Endothelial cell of umbilical vein (primary cell): ENCODE data around the gene SUCLG1. TPM values are rescaled to one million over a fixed set of nuclear protein-coding genes. Genes with fewer than 3 reads are reported as not detected.

Experiments
- BruUV-seq: library from RNA; stranded (reverse); fragments of 400-500 nt; replicated peaks from 2 replicates; lab custom pipeline; 2021; lab: Mats Ljungman, UMichigan
- CTCF ChIA-PET: fragments of 300-600, 350-600 bp; sonication (Branson Sonifier 250); formaldehyde crosslinking; loops from one replicate; lab custom pipeline; 2021; ENCODE audit warnings: antibody characterized with exemption, inconsistent platforms; lab: Charles Lee
- POLR2A ChIA-PET: fragments of 300-600, 350-600 bp; sonication (Branson Sonifier 250); formaldehyde crosslinking; loops from one replicate; lab custom pipeline; 2021; ENCODE audit warnings: antibody characterized with exemption, inconsistent platforms; lab: Charles Lee
- DNase-seq: peaks from one replicate; pipeline ENCODE4 v3.0.0-alpha.2; 2011; ENCODE audit warnings: low read depth, low spot score
- FAIRE-seq: peaks from 2 replicates; lab custom pipeline; 2011; peaks lifted over from hg19 to GRCh38; lab: Jason Lieb, UNC
- H2AFZ ChIP-seq: 2 replicates; pipeline ENCODE4 v1.6.0; 2012; ENCODE audit warnings: low read depth, low read length, control low read depth, inconsistent platforms
- H3K27ac ChIP-seq: 2 replicates; pipeline ENCODE4 v1.5.1; 2011; ENCODE audit warnings: low read depth, mild to moderate bottlenecking, control low read depth, low read length, moderate library complexity; ENCODE audit not compliant: insufficient read depth
- H3K27me3 ChIP-seq, 2 experiments: 2 replicates each; pipeline versions ENCODE4 v1.6.0 to v1.6.1; 2011; ENCODE audit warnings: low read length in 2 of 2, mixed read lengths in 1 of 2; ENCODE audit not compliant: control insufficient read depth in 2 of 2, insufficient read depth in 2 of 2
- H3K36me3 ChIP-seq, 2 experiments: 2 replicates in 1 of 2; 3 replicates in 1 of 2; pipeline ENCODE4 v1.5.1; 2011; ENCODE audit warnings: low read length in 2 of 2, mild to moderate bottlenecking in 1 of 2, moderate library complexity in 1 of 2; ENCODE audit not compliant: control insufficient read depth in 2 of 2, insufficient read depth in 2 of 2; ENCODE audit errors: extremely low read depth in 1 of 2
- H3K4me1 ChIP-seq: 3 replicates; pipeline ENCODE4 v1.5.1; 2011; ENCODE audit warnings: mild to moderate bottlenecking, low read length; ENCODE audit not compliant: control insufficient read depth, insufficient read depth; ENCODE audit errors: extremely low read depth
- H3K4me2 ChIP-seq: 2 replicates; pipeline ENCODE4 v1.6.1; 2011; ENCODE audit warnings: low read length, control low read depth, mixed read lengths; ENCODE audit not compliant: insufficient read depth
- H3K4me3 ChIP-seq, 3 experiments: fragments of 200-600 bp in 1 of 3; sonication (generic), shearing (Covaris generic) in 1 of 3; replicated peaks in 1 of 3; 2 replicates each; pipeline ENCODE4 v1.5.1; 2011 to 2016; ENCODE audit warnings: control low read depth in 3 of 3, low read length in 3 of 3, mild to moderate bottlenecking in 2 of 3, inconsistent platforms in 1 of 3, low read depth in 1 of 3, moderate library complexity in 1 of 3; ENCODE audit not compliant: insufficient read depth in 1 of 3
- H3K79me2 ChIP-seq: 2 replicates; pipeline ENCODE4 v1.6.0; 2012; ENCODE audit warnings: low read length, inconsistent platforms; ENCODE audit not compliant: control insufficient read depth, insufficient read depth
- H3K9ac ChIP-seq: replicated peaks from 2 replicates; pipeline ENCODE3; 2011; ENCODE audit warnings: low read length, control low read depth; ENCODE audit not compliant: insufficient read depth; ENCODE audit errors: extremely low read depth
- H3K9me1 ChIP-seq: replicated peaks from 3 replicates; pipeline ENCODE4 v1.6.0; 2011; ENCODE audit warnings: mild to moderate bottlenecking, low read length; ENCODE audit not compliant: control insufficient read depth, insufficient read depth; ENCODE audit errors: extremely low read depth
- H3K9me3 ChIP-seq: replicated peaks from 2 replicates; pipeline ENCODE4 v1.5.1; 2012; ENCODE audit warnings: low read length, inconsistent platforms; ENCODE audit not compliant: control insufficient read depth, insufficient read depth
- H4K20me1 ChIP-seq: replicated peaks from 2 replicates; pipeline ENCODE3; 2011; ENCODE audit warnings: mild to moderate bottlenecking, low read length; ENCODE audit not compliant: control insufficient read depth, insufficient read depth; ENCODE audit errors: extremely low read depth
- EZH2 ChIP-seq: IDR thresholded peaks from 2 replicates; pipeline ENCODE4 v1.6.1; 2012; ENCODE audit warnings: borderline replicate concordance, low read depth, mild to moderate bottlenecking, moderate library complexity, low read length, inconsistent platforms; ENCODE audit not compliant: severe bottlenecking
- FOS ChIP-seq: IDR thresholded peaks from 2 replicates; pipeline ENCODE4 v1.6.1; 2011; ENCODE audit warnings: mild to moderate bottlenecking, low read length, moderate library complexity, borderline replicate concordance; ENCODE audit not compliant: insufficient read depth
- GATA2 ChIP-seq: IDR thresholded peaks from 2 replicates; pipeline ENCODE4 v1.7.0; 2011; ENCODE audit warnings: low read depth, mild to moderate bottlenecking, moderate library complexity, mixed read lengths, low read length; ENCODE audit not compliant: insufficient read length, insufficient read depth
- JUN ChIP-seq: IDR thresholded peaks from 2 replicates; pipeline ENCODE4 v1.6.1; 2011; ENCODE audit warnings: borderline replicate concordance, low read depth; ENCODE audit not compliant: insufficient read length, insufficient read depth
- MYC ChIP-seq: IDR thresholded peaks from one replicate; pipeline ENCODE4 v1.6.1; 2011; ENCODE audit warnings: mild to moderate bottlenecking, low read depth, low read length
- POLR2A ChIP-seq: IDR thresholded peaks from 2 replicates; pipeline ENCODE4 v1.6.1; 2012; ENCODE audit warnings: low read depth, mild to moderate bottlenecking, control low read depth, low read length
- POLR2AphosphoS5 ChIP-seq: IDR thresholded peaks from 2 replicates; pipeline ENCODE4 v1.6.1; 2012; ENCODE audit warnings: low read depth, mild to moderate bottlenecking, control low read depth, low read length, moderate library complexity; ENCODE audit not compliant: insufficient read depth
- dilution Hi-C: fragments of 300-500 bp; cut with MboI; formaldehyde crosslinking; loops from one replicate; pipeline ENCODE4 v1.15.0; 2019; ENCODE audit warnings: low sequenced_read_pairs; ENCODE audit not compliant: extremely low pct_ligation_motif_present
- intact Hi-C: fragments of 100-400 bp; cut with micrococcal nuclease; formaldehyde crosslinking; loops from one replicate; pipeline ENCODE4 v1.10.0; 2022
- polyA plus RNA-seq, 4 experiments: library from polyadenylated mRNA; depleted of rRNA in 3 of 4; stranded (reverse) in 3 of 4; unstranded in 1 of 4; fragments of >200 nt; gene quantifications; 2 replicates each; pipeline versions ENCODE4 v1.2.1 to v1.2.3, GENCODE V29; 2011 to 2012; ENCODE audit warnings: missing spikeins in 1 of 4
- total RNA-seq: library from RNA; stranded (reverse); gene quantifications from 2 replicates; pipeline ENCODE4 v1.2.3, GENCODE V29; 2021
- TF ChIP-seq, protein P1 (sequence below): IDR thresholded peaks from 2 replicates; pipeline ENCODE4 v1.6.1; 2011; ENCODE audit not compliant: insufficient read depth, insufficient read length
- TF ChIP-seq, protein P2 (sequence below), 2 donors: IDR thresholded peaks; 1 replicate in 1 of 2; 2 replicates in 1 of 2; pipeline ENCODE4 v1.5.1; 2011; ENCODE audit warnings: low read length in 2 of 2, mild to moderate bottlenecking in 2 of 2, moderate library complexity in 2 of 2, control low read depth in 1 of 2, inconsistent platforms in 1 of 2, low read depth in 1 of 2; ENCODE audit not compliant: insufficient read depth in 1 of 2; ENCODE audit errors: extremely low read depth in 1 of 2

SUCLG1 gene
- total and polyA plus RNA-seq, 2 donors (not counting 3 experiments of a cell fraction or from before 2014, with no cell fraction given) = 31.7 to 59.2 TPM

DNA sequence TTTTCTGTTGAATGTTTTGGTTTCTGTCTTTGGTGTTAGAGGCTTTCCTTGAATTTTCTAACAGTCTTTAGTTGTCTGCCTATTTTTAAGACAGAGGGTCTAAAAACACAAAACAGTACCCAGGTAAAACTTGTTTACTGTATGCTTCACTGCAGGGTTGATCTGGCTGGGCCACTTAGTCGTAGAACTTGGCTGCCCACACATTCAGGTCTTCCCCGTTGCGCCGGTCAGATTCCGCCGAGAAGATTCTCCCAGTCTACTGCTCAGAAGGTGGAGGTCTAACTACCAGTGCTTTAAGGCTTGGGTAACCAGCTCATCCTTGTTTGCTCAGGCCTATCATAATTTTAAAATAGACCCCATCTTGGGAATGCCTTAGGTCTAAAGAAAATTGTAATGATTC, 32.7 kb upstream of the SUCLG1 start:
- Histone ChIP-seq H3K9ac (no peak overlapping the region), H2AFZ (no peak overlapping the region), H3K36me3 (no peaks in the 10 kb centered on the region), H3K27me3 (no peaks in the 10 kb centered on the region), H4K20me1 (no peaks in the 10 kb centered on the region), H3K4me2 (no peak overlapping the region), H3K9me3 (no peaks in the 10 kb centered on the region), H3K4me1 (peaks cover 21% of the 10 kb centered on the region), H3K27ac (no peak overlapping the region), H3K79me2 (no peaks in the 10 kb centered on the region), H3K4me3 (no peak overlapping the region), H3K9me1 (no peaks in the 10 kb centered on the region)
- dilution Hi-C loops = no loop called here
- POLR2A ChIA-PET = no interaction called here
- DNase-seq (no peak), FAIRE-seq (no peak)
- intact Hi-C loops = loop anchor here (10.0 kb wide), 1 partner anchor 803 kb away; no protein-coding TSS in a partner anchor
- TF ChIP-seq, protein P1, sequence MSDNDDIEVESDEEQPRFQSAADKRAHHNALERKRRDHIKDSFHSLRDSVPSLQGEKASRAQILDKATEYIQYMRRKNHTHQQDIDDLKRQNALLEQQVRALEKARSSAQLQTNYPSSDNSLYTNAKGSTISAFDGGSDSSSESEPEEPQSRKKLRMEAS = no peak
- no TSS peak for BruUV-seq
- CTCF ChIA-PET = interaction anchor here (1.3 to 1.5 kb wide), 2 partner anchors 23 to 524 kb away, joined by 4 read pairs; no protein-coding TSS in a partner anchor

DNA sequence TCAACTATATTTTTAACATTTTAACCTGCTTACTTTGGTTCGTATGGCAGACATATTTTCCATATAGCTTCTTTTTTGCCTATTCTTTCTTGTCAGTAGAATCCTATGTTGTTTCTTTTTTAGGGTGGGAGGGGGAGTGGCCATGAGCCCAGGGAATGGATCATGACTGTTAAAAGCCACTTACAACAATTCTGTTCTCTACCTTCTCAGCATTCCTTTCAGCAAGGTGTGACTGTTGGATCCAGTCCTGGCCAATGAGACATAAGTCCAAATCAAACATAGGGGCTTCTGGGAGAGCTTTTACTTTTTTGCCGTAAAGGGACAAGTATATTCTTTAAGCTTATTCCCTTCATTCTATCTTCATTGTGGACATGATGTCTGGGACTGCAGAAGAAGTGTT, 32.2 kb upstream of the SUCLG1 start:
- H3K27me3 ChIP-seq = no peaks in the 10 kb centered on the region
- FAIRE-seq (no peak), DNase-seq (no peak)
- intact Hi-C loops = loop anchor here (10.0 kb wide), 1 partner anchor 804 kb away; no protein-coding TSS in a partner anchor
- H3K4me1 ChIP-seq = peaks cover 21% of the 10 kb centered on the region
- dilution Hi-C loops = no loop called here
- BruUV-seq = no TSS peak
- H3K36me3 ChIP-seq = no peaks in the 10 kb centered on the region
- H3K79me2 ChIP-seq = no peaks in the 10 kb centered on the region
- no peak overlapping the region for H3K4me3 ChIP-seq
- CTCF ChIA-PET = interaction anchor here (1.3 kb wide), 1 partner anchor 23 kb away, joined by 4 read pairs; no protein-coding TSS in a partner anchor
- H3K9me3 ChIP-seq = no peaks in the 10 kb centered on the region
- H2AFZ ChIP-seq = no peak overlapping the region
- TF ChIP-seq MYC (no peak), POLR2A (no peak), JUN (no peak), FOS (no peak), EZH2 (no peak), POLR2AphosphoS5 (no peak), GATA2 (no peak)
- TF ChIP-seq, protein P2, sequence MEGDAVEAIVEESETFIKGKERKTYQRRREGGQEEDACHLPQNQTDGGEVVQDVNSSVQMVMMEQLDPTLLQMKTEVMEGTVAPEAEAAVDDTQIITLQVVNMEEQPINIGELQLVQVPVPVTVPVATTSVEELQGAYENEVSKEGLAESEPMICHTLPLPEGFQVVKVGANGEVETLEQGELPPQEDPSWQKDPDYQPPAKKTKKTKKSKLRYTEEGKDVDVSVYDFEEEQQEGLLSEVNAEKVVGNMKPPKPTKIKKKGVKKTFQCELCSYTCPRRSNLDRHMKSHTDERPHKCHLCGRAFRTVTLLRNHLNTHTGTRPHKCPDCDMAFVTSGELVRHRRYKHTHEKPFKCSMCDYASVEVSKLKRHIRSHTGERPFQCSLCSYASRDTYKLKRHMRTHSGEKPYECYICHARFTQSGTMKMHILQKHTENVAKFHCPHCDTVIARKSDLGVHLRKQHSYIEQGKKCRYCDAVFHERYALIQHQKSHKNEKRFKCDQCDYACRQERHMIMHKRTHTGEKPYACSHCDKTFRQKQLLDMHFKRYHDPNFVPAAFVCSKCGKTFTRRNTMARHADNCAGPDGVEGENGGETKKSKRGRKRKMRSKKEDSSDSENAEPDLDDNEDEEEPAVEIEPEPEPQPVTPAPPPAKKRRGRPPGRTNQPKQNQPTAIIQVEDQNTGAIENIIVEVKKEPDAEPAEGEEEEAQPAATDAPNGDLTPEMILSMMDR (IDR thresholded peaks at IDR 0.05; ENCODE audit: extremely low read depth in 1 of 2, insufficient read depth in 1 of 2, low read depth in 1 of 2, low read length in 2 of 2) = no peak
- TF ChIP-seq, protein P1 = no peak
- H3K9ac ChIP-seq = no peak overlapping the region
- POLR2A ChIA-PET = no interaction called here
- no peak overlapping the region for H3K27ac ChIP-seq
- no peak overlapping the region for H3K4me2 ChIP-seq
- H3K9me1 ChIP-seq = no peaks in the 10 kb centered on the region
- no peaks in the 10 kb centered on the region for H4K20me1 ChIP-seq
